Dermis microvascular lymphatic vessel endothelial cell (primary cell): Measurements from ENCODE around the gene VWA7. TPM values are rescaled to one million over a fixed set of nuclear protein-coding genes. Genes with fewer than 3 reads are reported as not detected.

Experiments used
- total RNA-seq: library from RNA; depleted of rRNA; stranded (reverse); fragments of >200 nt; gene quantifications from 2 replicates; pipeline ENCODE4 v1.2.1, GENCODE V29; 2014

VWA7 gene
- total RNA-seq, 1 donor from 2014 or later = under 0.01 TPM

Other genes with a start within 250 kb of the VWA7 start
- not detected in 2 replicates for gene MCCD1, start 248.4 kb downstream of the VWA7 start, total RNA-seq
- 318 and 410 TPM in 2 replicates for gene DDX39B, start 235.3 kb downstream of the VWA7 start, total RNA-seq
- 0.13 TPM in 1 of 2 replicates, not detected in the other for gene ATP6V1G2, start 230.7 kb downstream of the VWA7 start, total RNA-seq
- 19.8 and 24.7 TPM in 2 replicates for gene NFKBIL1, start 229.7 kb downstream of the VWA7 start, total RNA-seq
- gene LTA, start 205.0 kb downstream of the VWA7 start, total RNA-seq = not detected in 2 replicates
- gene TNF, start 201.8 kb downstream of the VWA7 start, total RNA-seq = not detected in 2 replicates
- 6.4 and 11.8 TPM in 2 replicates for gene LTB, start 194.9 kb downstream of the VWA7 start, total RNA-seq
- gene LST1, start 191.1 kb downstream of the VWA7 start, total RNA-seq = 0.51 TPM in 1 of 2 replicates, not detected in the other
- gene NCR3, start 184.3 kb downstream of the VWA7 start, total RNA-seq = not detected in 2 replicates
- gene AIF1, start 162.1 kb downstream of the VWA7 start, total RNA-seq = 0.13 TPM in 2 replicates
- gene PRRC2A, start 156.6 kb downstream of the VWA7 start, total RNA-seq = 19.8 and 35.0 TPM in 2 replicates
- gene BAG6, start 124.7 kb downstream of the VWA7 start, total RNA-seq = 86.7 and 158 TPM in 2 replicates
- 0.39 and 0.51 TPM in 2 replicates for gene APOM, start 121.4 kb downstream of the VWA7 start, total RNA-seq
- gene C6orf47, start 116.5 kb downstream of the VWA7 start, total RNA-seq = 15.8 and 22.9 TPM in 2 replicates
- 9.0 and 11.5 TPM in 2 replicates for gene GPANK1, start 112.3 kb downstream of the VWA7 start, total RNA-seq
- 76.5 and 99.5 TPM in 2 replicates for gene CSNK2B, start 111.2 kb downstream of the VWA7 start, total RNA-seq
- gene LY6G5B, start 107.4 kb downstream of the VWA7 start, total RNA-seq = 0.64 and 2.0 TPM in 2 replicates
- gene LY6G5C, start 96.3 kb downstream of the VWA7 start, total RNA-seq = 1.2 and 1.9 TPM in 2 replicates
- gene ABHD16A, start 74.0 kb downstream of the VWA7 start, total RNA-seq = 43.8 and 59.8 TPM in 2 replicates
- not detected in 2 replicates for gene LY6G6F, start 70.5 kb downstream of the VWA7 start, total RNA-seq
- not detected in 2 replicates for gene LY6G6D, start 62.0 kb downstream of the VWA7 start, total RNA-seq
- not detected in 2 replicates for gene LY6G6C, start 55.6 kb downstream of the VWA7 start, total RNA-seq
- gene MPIG6B, start 54.0 kb downstream of the VWA7 start, total RNA-seq = not detected in 2 replicates
- 108 and 125 TPM in 2 replicates for gene DDAH2, start 48.0 kb downstream of the VWA7 start, total RNA-seq
- gene CLIC1, start 40.8 kb downstream of the VWA7 start, total RNA-seq = 464 and 694 TPM in 2 replicates
- 2.8 and 4.5 TPM in 2 replicates for gene MSH5, start 37.3 kb downstream of the VWA7 start, total RNA-seq
- gene SAPCD1, start 14.7 kb downstream of the VWA7 start, total RNA-seq = 2.0 and 3.3 TPM in 2 replicates
- gene VARS1, start 18.4 kb upstream of the VWA7 start, total RNA-seq = 48.1 and 53.7 TPM in 2 replicates
- 29.5 and 39.2 TPM in 2 replicates for gene LSM2, start 29.6 kb upstream of the VWA7 start, total RNA-seq
- 1.2 and 1.4 TPM in 2 replicates for gene HSPA1L, start 38.0 kb upstream of the VWA7 start, total RNA-seq
- gene HSPA1A, start 38.2 kb upstream of the VWA7 start, total RNA-seq = 67.4 and 81.8 TPM in 2 replicates
- gene HSPA1B, start 50.4 kb upstream of the VWA7 start, total RNA-seq = 27.6 and 37.1 TPM in 2 replicates
- 50.2 and 73.0 TPM in 2 replicates for gene NEU1, start 85.5 kb upstream of the VWA7 start, total RNA-seq
- gene SLC44A4, start 101.7 kb upstream of the VWA7 start, total RNA-seq = under 0.01 TPM in 2 replicates
- 25.9 and 37.4 TPM in 2 replicates for gene EHMT2, start 120.4 kb upstream of the VWA7 start, total RNA-seq
- gene ZBTB12, start 124.8 kb upstream of the VWA7 start, total RNA-seq = 2.2 and 3.0 TPM in 2 replicates
- gene C2, start 150.4 kb upstream of the VWA7 start, total RNA-seq = 0.13 TPM in 1 of 2 replicates, not detected in the other
- 0.13 and 0.51 TPM in 2 replicates for gene CFB, start 168.8 kb upstream of the VWA7 start, total RNA-seq
- 58.3 and 77.6 TPM in 2 replicates for gene NELFE, start 181.6 kb upstream of the VWA7 start, total RNA-seq
- 25.4 and 33.5 TPM in 2 replicates for gene SKIC2, start 181.8 kb upstream of the VWA7 start, total RNA-seq
- gene DXO, start 194.8 kb upstream of the VWA7 start, total RNA-seq = 6.4 and 8.0 TPM in 2 replicates
- 0.90 and 1.4 TPM in 2 replicates for gene C4A, start 204.7 kb upstream of the VWA7 start, total RNA-seq
- 0.38 and 0.77 TPM in 2 replicates for gene C4B, start 237.5 kb upstream of the VWA7 start, total RNA-seq